Caki2 (cell line): ENCODE results near the gene FARS2. TPM values are rescaled to one million over a fixed set of nuclear protein-coding genes. Genes with fewer than 3 reads are reported as not detected.

Source experiments
- DNase-seq: peaks from one replicate; pipeline ENCODE4 v3.0.0-alpha.2; 2015; ENCODE audit warnings: low read depth
- in situ Hi-C: cut with HindIII; loops from 2 replicates; pipeline ENCODE4 v1.10.0; 2016; ENCODE audit warnings: low sequenced_read_pairs, low pct_unique_long_range_greater_than_20kb, mixed read lengths
- total RNA-seq: library from RNA; depleted of rRNA; stranded (reverse); fragments of >200 nt; shearing (Covaris generic); gene quantifications from 2 replicates; pipeline ENCODE4 v1.2.3, GENCODE V29; 2014; ENCODE audit warnings: low replicate concordance

FARS2 gene
- total RNA-seq, 1 experiment from 2014 or later = 21.0 TPM

GRCh38 chr6:5718231-5718947 is 457.1 kb downstream of the FARS2 start:
- in situ Hi-C loops = no loop called here

DNA sequence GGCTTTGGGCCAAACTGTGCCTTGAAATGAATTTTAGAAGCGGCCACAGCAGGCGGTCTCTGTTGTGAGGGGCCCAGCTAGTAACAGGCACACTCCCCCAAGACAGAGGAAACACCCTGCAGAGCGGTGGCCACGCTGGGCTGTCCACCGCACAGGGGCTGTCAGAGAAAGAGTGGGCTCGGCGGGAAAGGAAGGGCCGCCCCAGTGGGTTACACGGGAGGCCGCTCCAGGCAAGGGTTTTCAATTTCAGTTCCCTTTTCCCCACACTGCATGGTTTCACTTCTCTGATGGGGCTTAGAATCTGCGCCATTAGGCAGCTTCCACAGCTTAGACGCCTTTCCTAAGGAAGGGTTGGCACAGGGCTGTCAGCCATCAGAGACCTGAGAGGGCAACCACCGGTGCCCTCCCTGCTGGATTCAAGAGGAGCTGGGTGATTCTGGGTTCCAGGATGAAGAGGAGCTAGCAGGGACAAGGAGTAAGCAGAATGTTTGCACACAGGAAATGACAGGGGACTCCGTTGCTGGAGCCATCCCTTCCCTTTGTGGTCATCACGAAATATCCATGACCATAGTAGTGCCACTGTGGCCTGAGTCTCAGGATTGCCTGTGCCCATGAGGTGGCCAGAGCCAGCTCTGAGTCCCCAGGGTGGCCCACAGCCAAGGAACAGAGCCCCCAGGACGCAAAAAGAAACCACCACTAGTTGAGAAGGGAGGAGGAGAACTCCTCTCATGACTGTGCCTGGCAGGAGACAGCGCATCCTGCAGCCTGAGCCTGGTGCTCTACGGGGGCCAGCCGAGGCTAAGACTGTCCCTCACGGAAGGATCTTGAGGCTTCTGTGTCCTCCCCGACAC is 462.8 kb downstream of the FARS2 start:
- in situ Hi-C loops = no loop called here
- DNase-seq = no peak

More at GRCh38 chr6:5718231-5718947, 457.1 kb downstream of the FARS2 start:
- no peak for DNase-seq

- in situ Hi-C loops = no loop called here
- DNase-seq = no peak
These were observed 463.6 kb downstream of the FARS2 start for GRCh38 chr6:5724911-5725310.

DNA sequence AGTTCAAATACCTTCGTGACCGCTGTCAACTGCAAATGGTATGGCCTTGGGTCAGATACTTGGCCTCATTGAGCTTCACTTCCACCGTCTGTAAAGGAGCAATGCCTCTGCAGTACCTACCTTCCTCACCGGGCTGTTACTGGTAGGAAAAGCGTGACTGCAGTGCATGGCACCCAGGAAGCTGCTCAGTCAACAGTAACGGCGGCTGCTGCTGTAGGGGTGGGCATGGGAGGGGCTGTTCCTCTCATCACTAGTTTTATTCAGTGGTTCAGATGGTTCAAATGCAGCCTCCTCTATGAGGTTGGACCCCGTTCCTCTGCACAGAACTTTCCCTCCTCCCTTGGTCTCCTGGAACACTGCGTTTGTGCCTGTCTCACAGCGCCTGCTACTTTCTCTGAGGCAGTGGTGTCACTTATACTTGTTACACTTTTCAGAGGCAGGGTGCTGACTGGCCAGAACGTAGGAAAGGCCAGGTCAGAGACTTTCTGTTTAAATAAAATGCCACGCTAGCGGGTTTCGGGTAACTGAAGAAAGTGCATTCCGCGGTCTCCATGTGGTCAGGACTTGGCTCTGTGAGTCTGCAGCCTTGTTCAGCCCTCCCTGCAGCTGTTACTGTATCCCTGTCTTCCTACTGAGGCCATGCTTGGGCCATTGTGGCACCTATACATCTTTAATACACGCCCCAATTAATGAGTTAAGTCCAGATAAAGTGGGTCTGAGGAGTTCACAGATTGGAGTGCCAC is 465.8 kb downstream of the FARS2 start:
- in situ Hi-C loops = no loop called here
- no peak for DNase-seq

DNA sequence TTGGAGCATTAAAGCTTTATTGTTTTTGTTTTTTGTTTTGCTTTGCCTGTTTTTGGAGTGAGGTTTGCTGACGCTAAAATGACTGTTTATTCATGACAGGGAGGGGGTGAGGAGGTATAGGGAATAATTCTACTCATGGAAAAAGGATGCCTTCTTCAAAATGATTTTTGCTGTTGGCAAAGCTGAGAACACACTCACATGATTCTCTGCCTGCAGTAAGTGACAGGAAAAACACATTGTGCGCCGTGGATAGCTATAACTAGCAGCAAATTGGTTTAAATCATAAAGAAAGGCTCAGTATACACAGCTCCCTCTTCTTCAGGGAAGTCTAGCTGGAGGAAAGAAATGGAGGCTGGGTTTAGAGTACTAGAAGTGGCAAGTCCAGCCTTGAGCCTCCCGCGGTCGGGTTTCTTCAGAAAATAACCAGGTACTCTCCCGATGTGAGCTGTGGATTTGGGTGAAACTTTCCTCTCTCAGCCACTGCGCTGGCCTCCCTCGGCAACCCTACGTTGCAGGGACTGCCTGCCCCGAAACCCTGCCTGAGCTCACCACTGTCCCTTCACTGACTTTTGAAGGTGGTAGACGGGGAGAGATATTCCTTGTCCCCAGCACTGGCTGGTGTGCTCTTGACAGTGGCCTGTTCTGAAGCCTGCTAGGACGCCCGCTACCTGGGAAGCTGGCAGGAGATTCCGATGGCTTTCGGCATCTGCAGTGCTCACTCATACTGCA is 467.2 kb downstream of the FARS2 start:
- no peak for DNase-seq
- in situ Hi-C loops = no loop called here

- in situ Hi-C loops = no loop called here
- DNase-seq = no peak
These were observed 467.7 kb downstream of the FARS2 start for GRCh38 chr6:5729080-5729434.

GRCh38 chr6:5729813-5730517 is 468.7 kb downstream of the FARS2 start:
- in situ Hi-C loops = no loop called here
- no peak for DNase-seq

- in situ Hi-C loops = no loop called here
These were observed 469.4 kb downstream of the FARS2 start for GRCh38 chr6:5730585-5731263.

DNA sequence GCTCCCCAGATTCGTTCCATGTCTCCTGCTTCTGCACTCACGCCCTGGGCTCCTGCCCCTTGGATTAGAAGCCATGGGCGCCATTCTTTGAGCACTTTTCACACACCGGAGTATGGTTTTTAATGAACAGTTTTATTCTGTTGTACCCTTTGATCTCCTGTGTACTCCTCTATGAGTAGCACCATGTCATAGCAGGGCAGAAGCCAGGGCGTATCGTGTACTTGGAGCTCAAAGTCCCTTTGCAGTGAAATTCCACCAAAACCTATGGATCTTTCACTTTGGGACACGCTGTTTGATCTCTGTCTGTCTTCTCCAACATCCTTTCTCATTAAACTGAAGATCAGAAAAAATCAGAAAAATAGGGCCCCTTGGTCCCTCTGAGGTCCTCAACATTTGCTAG is 470.1 kb downstream of the FARS2 start:
- DNase-seq = no peak
- in situ Hi-C loops = no loop called here

More at GRCh38 chr6:5730585-5731263, 469.4 kb downstream of the FARS2 start:
- DNase-seq = no peak

DNA sequence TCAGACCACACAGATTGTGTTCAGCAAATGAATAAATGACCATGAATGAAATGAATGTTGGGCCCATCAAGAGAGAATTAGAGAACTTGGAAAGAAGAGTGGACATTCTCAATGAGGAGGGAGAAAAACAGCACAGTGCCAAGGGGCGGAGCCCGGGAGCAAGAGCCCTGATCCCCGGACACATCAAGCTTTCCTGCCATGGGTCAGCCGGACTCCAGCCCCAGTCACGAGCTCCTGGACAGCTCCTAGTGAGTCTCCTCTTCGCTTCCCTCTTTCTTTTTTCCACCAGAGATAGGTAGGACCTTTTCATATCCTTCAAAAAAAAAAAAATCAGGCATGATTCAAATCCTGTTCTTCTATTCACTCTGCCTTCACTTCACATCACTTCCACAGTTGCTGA is 471.2 kb downstream of the FARS2 start:
- in situ Hi-C loops = no loop called here
- no peak for DNase-seq

DNA sequence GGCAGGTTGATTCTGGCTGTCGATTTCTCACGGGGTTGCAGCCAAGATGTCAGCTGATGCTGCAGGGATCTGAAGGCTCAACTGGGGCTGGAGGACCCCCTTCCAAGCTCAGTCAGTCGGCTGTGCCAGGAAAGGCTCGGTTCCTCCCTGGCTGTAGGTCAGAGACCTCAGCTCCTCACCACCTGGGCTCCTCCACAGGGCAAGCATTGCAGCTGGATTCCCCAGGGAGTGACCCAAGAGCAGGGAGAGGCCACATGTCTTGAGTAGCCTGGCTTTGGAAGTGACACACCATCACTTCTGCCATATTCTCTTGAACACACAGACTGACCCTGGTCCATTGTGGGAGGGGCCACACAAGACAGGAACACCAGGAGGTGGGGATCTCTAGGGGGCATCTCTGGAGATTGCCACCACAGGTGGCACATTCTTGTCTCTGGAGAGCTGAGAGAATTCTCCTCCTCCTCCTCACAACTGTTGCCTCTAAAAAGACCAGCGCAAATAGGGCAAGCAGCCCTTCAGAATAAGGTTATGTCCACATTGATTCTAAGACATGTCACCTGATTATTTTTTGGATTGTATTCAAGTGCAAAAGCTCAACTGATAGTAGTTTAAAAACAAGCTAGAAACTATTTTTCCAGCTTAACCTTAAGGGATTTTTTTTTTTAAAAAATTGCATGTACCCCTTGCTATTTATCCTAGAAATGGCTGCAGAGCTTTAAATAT is 474.9 kb downstream of the FARS2 start:
- in situ Hi-C loops = no loop called here
- no peak for DNase-seq

DNA sequence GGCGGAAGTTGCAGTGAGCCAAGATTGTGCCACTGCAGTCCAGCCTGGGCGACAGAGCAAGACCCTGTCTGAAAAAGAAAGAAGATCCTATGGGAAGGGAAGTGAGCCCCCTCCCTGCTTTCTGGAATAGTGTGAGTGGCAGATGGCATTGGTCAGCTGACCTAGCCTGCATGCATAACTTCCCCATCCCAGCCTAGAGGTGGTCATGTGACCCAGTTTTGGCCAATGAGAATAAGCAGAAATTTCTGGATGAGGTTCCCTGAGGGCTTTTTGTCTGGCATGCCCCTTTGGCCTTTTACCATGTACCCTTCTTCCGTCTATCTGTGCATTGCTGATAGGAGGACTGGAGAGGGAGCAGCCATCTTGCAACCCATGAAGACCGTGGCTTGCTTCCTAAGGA is 476.1 kb downstream of the FARS2 start:
- in situ Hi-C loops = no loop called here
- no peak for DNase-seq

DNA sequence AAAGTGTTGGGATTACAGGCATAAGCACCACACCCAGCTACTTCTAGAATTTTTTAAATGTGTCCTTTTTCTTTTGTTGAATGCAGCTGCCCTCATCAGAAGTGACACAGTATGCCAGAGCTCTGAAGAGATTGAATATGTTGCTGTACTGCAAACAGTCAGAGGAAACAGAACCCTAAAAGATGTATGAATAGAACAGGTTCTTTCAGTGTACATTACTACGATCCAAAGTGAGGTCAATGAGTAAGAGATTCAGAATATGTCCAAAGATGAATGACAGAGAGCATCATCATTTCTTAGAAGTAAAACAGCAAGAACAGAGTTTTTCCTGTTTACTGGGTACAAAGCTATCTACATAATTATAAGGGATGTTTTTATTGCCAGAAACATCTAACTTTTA is 476.9 kb downstream of the FARS2 start:
- DNase-seq = no peak
- in situ Hi-C loops = no loop called here

GRCh38 chr6:5744497-5744896 is 483.2 kb downstream of the FARS2 start:
- in situ Hi-C loops = no loop called here
- no peak for DNase-seq

DNA sequence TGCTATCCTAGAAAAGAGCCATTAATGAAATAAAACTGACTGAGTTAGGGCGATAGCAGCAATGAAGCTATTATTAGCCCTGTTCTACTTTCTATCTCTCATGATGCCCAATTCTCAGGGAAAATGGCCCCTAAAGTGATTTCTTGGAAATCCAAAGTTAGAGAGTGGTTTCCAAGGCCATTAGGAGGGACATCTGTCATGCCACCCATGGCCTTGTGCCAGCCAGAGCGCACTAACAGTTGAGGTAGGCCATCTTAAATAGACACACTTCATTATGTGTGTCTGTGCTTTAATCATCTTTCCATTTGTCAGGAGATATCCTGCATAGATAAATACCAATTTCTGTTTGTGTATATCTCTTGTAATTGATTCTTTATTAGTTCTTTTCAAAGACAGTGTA is 483.8 kb downstream of the FARS2 start:
- in situ Hi-C loops = no loop called here
- no peak for DNase-seq

DNA sequence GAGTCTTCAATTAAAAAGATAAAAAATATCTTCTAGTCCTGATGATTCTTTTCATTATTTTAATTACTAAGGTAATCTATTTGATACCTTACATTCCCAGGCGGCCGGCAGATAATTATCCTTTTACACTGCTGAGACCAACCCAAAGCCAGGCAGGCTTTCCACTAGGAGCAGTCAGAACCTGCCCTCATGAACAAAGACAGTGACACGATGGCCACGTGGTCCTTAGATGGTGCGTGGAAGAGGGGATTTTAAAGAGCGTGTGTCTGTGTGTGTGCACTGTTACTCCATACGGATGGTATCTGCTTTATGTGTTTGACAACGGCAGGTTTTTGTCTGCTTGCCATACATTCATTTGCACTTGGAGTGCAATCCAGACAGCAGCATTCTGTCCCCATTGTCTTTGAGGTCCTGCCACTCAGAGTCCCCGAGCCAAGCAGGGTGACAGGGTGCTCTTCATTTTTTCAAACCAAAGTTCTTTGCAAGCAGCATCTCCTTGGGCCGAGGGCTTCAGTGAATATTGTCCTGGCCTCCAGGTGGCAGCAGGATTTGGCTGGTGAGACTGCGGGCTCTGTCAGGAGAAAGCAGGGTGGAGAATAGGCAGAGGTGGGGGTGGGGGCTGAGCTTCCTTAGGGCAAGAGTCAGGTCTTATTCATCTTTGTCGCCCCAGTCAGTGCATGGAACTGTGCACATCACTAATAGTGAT is 484.9 kb downstream of the FARS2 start:
- no peak for DNase-seq

More for the DNA sequence above, 484.9 kb downstream of the FARS2 start:
- in situ Hi-C loops = no loop called here
